GM18870 (cell line): ENCODE results near the gene SBDS.
"Not testable (repeated sequence)": the region's sequence is repeated elsewhere in the genome, so short reads cannot be mapped to it uniquely, and the experiment has no call there.

Experiments used
- ATAC-seq: cut with Tn5 transposase; IDR thresholded peaks from one replicate; pipeline ENCODE4 v1.9.1; 2021; ENCODE audit warnings: moderate library complexity; ENCODE audit not compliant: unreplicated experiment

Gene SBDS

DNA sequence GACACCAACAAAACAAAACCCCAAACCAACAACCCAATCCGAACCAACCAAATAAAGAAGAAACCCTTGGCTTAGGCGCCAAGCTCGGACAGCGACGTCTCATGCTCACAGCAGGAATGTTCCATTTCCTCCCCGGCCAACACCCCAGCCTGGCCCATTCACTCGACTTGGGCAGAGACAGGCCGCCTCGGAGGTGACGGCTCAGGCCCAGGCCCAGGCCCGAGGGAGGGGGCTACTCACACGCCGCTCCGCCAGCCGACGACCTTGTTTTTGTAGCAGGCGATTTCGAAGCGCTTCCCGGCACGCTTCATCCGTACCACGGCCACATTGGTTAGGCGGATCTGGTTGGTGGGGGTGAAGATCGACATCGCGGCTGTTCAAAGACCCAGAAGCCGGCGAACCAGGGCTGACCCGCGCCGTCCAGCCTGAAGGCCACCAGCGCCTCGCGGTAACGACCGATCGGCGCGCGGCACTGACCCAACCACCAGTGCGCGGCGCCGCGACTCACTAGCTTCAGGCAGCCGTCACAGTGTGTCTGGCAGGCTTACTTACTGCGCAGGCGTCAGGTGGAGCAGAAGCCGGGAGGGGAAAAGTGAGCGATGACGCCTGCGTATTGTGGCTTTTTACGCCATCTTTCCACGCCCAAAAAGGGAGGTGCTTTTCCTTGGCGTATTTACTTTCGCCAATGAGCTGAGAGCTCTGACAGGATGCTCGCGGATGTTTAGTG lies at the start of gene SBDS:
Gene SBDS (minus strand): TSS at position 537 of the 727 bp plus-strand sequence. CDS start 169 bp downstream, at position 368.
- ATAC-seq: peak; percentile 62

DNA sequence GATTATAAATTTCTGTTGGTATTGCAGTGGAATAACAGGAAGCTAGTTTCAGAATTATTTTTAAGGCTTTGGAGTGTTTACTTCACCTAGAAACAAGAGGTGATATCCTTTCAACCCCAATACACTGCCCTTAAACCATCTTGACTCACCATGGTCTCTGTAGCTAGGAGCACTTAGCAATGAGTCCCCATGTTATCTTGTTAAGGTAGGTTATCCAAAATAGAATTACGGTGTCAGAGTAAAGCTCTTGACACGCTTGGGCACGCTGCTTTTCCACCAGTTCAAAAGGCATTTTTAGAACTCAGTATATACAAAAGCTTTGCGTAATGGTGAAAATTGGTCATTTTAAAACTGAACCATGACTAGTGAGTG lies 48.2 kb upstream of the SBDS start:
- not testable (repeated sequence) for ATAC-seq

DNA sequence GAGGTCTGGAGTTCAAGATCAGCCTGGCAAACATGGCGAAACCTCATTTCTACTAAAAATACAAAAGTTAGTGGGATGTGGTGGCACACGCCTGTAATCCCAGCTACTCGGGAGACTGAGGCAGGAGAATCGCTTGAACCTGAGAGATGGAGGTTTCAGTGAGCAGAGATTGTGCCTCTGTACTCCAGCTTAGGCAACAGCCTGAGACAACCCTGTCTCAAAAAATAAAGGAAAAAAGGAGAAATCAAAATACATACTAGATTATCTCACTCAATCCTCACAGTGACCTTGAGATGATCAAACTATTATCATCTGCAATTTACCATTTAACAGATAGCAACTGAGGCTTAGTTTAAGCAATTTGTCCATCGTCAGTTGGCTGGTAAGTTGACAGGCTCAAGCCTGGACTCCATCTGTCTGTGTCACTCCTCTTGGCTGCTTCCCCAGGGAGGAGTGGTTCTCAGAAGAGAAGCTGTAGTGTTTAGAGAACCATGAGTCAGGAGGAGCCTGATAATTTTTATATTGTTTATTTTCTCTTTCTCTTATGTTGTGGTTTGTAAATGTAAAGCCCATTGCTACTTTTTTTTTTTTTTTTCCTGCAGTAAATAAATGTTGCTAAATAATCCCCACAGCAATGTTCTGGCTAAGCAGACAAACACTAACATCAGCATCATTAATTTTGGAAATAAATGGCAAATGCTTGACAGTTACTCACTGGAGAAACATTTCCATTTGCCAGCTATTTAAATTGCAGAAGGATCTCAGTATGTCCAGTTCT lies 47.6 kb upstream of the SBDS start:
- ATAC-seq: not testable (repeated sequence)

DNA sequence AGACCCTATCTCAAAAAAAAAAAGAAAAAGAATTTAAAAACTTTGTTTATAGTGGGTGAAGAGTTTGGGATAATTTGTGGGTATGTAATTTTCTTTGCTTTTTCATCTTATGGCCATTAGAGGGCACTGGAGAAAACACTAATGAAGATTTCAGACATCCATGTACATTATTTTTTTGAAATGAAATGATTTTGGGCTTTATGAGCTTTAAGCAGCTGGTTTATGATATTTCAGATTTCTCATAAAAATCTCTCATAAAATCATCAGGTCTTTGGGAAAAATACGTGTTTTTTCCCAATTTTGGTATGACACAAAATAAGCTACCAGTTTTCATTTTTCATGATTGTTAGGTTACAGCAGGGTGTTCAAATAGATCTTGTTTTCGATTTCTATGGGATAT lies 45.4 kb upstream of the SBDS start:
- not testable (repeated sequence) for ATAC-seq

DNA sequence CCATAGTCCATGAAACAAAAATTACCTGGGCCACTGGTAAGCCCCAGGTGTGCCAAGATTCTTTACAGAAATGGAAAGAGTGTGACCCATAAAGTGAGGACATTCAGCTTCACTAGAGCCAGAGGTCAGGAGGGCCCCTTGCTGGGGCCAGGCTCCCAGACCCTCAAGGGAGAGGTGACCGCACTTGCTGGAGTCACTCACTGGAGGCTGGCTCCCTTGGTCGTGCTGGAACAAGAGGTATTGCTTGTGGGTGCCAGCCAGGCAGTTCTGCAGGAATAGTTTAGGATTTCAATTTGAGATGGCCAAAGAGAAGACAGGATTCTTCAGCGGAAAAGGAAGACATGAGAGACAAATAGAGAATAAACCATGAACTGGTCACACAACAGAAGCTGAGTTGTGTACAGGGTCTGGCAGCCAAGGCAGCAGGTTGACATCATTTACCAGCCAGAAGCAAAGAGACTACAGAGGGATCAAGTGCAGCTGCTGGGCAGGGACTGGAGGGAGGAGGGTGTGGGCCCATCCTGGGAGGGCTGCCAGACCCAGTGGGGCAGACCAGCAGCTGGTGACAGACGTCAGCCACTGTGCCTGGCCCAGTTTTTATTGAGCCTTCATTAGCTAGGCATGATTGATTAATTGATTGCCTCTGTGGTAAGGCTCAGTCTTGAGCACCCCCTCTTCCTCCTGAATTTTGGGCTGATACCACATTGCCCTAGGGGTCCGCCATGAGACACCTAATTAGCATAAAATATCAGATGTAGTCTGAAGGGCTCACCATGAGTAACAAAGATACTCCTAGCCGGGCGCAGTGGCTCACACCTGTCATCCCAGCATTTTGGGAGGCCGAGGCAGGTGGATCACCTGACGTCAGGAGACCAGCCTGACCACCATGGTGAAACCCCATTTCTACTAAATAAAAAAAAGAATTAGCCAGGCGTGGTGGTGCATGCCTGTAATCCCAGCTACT lies 41.3 kb upstream of the SBDS start:
- ATAC-seq: not testable (repeated sequence)

DNA sequence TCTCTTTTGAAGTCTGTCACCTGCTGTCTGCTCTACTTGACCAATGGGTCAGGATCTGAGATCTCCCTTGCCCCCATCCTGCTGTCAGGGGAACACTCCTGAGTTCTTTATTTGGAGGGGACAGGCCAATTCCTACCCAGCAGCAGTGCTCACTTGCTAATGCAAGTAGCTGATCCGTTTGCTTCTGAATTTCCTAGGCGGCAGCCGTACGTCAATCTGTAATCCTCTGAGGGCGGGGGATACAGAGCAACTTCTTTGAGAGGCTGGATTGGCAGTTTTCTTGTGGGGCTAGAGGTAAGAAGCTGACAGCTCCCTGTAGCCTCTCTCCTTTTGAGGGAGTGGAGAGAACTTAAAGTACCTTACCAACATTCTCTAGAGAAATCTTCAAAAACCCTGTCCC lies 37.9 kb upstream of the SBDS start:
- ATAC-seq: no peak

DNA sequence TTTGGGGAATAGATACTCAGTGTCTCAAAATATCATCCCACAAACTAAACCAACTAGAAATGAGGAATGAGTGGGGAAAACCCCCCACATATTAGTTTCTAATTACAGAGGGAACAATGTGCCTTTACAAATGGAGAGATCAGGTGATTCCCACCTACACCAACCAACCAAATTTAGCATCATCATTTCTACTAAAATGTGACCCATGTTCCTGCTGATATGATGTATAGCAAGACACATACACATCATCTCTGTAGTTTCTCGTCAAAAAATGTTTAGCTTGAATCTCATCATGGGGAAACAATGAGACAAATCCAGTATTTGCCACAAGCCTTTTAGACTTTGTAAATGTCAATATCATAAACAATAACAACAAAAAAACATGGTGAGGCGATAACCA lies 36.3 kb upstream of the SBDS start:
- ATAC-seq: not testable (repeated sequence)

DNA sequence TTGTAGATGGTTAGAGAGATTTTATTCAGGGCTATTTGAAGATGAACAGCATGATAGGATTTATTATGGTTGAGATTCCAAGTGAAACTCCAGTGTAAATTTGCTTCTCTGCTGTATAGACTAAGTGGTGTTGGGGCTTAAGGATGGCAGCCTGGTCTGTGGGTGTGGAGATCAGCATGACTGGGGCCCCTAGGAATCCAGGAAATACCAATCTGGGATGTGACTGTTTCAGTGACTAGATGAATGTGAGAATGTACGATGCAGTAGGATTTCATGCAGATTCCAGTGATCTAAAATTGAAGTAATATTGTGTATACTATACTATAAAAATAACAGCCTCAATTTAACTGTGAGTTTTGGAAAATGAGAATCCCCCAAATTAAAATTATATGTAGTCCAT lies 30.1 kb upstream of the SBDS start:
- not testable (repeated sequence) for ATAC-seq

DNA sequence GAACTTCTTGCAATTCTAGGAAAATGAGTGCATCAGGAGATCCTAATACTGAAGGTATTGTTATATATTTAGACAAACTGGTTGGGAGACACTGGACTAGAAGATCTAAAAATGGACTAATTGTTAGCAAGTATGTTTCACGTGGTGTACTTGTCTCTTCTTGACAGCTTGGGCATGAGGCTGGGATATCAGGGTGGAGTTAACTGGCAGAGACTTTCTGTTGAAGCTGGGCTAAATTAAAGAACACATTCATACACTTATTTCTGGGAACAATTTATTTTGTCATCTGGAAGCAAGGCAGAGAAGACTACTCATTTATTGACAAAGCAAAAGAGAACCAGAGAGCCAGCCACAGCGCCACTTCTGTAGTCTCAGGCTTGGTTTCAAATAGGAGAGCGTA lies 27.1 kb upstream of the SBDS start:
- ATAC-seq: no peak

DNA sequence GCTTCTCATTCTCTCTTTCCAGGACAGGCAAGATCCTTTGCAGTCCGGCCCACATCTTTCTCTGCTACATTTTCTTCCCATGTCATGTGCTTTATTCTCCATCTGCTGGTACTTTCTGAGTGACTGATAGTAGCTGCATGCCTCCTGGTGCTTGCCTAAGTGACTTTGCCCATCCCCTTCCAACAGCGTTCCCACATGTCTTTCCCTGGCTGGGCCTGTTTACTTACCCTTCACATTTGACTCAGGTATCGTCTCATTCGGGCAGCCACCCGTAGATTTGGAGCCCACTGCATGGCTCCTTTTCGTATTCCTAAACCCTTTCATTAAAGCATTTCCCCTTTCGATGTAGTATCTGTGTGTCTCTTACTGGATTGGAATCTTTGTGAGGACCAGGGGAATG lies 25.9 kb upstream of the SBDS start:
- no peak for ATAC-seq

DNA sequence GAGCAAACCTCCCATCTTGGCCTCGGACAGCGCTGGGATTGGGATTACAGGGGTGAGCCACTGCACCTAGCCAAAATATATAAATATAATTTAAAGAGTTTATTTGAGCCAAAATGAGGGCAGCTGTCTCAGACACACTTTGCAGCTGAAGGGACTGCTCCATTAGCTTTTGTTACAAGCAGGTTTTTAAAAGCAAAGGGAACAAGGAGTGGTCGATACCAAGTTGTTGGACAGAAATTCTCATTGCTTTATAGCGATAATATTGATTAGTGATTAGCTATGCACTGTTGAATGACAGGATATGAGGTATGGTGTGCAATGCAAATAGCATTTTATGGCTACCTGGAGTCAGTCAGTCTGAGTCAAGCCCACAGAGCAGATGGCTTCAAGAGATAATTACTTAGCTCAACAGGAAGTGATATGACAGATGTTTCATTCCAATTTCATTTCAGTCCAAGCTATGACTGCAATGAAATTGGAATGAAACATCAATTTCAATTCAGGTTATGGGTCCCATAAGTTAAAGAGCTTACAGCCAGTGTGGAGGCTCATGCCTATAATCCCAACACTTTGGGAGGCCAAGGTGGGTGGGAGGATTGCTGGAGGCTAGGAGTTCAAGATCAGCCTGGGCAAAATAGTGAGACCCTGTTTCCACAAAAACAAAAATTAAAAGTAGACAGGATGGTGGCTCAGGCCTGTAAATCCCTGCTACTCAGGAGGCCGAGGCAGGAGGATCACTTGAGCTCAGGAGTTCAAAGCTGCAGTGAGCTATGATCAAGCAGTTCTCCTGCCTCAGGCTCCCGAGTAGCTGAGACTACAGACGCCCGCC lies 24.4 kb upstream of the SBDS start:
- ATAC-seq: no peak

DNA sequence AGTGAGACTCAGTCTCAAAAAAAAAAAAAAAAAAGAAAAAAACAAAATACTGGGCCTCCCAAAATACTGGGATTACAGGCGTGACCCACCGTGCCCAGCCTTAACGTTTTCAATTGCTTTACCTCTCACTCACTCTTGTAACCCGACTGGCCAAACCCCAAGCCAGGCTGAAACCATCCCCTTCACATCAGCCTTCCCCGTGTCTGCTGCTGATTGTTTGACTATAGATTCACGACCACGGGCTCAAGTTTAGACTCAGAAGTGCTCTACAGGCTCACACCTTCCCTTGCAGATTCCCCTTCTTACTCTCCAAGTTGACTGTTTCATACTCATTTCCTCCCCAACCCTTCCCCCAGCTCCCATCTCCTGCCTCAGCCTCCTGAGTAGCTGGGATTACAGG lies 23.6 kb upstream of the SBDS start:
- no peak for ATAC-seq

DNA sequence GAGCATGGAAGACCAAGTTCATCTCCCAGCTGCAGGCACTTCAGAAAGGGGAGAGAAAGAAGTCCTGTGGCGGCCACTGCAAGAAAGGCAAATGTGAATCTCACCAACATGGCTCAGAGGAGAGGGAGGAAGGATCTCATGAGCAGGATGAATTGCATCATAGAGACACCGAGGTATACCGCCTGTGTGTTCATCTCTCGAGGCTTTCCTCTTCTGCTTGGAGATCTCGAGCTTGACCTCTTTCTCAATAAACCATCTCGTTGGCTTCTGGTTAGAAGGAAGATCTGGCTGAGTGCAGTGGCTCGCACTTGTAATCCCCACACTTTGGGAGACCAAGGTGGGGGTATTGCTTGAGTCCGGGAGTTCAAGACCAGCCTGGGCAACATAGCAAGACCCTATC lies 22.6 kb upstream of the SBDS start:
- ATAC-seq: not testable (repeated sequence)

DNA sequence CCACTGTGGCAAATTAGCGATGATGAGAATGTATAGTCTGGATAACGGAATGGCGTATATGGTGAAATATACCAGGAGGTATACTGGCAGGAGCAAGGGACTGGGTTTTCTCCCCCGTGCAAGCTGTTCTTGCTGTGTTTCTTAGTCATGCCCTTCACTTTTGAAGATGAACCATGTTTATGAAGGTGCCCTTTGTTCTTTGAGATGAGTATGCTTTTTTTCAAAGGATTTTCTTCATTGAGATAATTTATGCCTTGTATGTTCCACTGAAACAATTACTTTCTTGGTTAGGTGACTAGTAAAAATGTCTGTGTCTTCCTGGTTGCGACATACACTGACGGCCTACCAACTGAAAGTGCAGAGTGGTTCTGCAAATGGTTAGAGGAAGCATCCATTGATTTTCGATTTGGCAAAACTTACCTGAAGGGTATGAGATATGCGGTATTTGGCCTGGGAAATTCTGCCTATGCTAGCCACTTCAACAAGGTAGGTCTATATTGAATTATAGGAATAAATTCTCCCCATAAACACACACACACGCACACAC lies 18.8 kb upstream of the SBDS start:
- ATAC-seq: not testable (repeated sequence)

DNA sequence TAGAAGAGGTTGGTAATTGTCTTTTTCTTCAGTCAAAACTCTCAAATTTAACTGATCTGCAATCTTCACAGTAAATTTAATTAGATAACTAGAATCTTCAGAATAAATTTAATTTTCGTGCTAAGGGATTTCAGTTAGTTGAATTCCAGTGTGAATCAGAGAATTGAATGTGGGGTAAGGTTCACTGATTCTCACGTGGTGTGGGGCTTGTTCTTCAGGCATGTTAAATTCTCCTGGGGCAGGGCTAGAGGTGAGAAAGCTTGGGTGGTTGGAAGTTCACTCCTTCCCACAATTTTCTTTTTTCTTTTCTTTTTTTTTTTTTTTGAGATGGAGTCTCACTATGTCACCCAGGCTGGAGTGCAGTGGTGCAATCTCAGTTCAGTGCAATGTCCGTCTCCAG lies 14.3 kb upstream of the SBDS start:
- ATAC-seq: not testable (repeated sequence)

DNA sequence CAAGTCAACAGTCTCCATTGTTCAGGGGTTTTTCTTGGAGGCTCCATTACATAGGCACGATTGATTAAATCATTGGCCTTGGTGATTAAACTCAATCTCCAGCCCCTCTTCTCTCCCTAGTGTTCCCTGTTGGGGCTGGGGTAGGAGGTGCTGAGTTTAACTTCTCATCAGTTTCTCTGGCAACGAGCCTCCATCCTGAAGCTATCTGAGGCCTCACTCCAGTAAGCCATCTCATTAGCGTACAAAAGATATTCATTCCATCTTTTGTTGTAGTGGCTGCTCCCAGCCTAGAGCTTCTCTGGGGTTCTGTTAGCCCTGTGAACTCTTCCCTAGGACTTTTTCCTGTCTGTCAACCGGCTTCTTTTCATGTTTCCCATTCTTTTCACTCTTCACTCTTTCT lies 12.9 kb upstream of the SBDS start:
- no peak for ATAC-seq

DNA sequence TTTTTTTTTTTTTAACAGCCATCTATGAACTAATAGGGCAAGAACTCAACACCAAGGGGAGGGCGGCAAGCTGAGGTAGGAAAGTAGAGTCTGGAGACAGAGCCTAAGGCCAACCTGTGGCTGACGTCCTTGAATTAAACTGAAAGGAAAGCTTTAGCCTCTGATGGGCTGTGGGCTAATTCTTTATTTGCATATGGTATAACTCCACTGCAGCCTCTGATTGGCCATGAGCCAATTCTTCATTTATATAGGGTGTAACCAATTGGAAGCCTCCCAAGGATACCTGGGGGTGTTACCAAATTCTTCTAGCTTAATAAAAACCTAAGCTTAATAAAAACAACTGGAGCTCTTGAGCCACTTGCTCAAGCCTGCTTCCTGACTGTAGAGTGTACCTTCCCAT lies 11.6 kb upstream of the SBDS start:
- ATAC-seq: no peak

DNA sequence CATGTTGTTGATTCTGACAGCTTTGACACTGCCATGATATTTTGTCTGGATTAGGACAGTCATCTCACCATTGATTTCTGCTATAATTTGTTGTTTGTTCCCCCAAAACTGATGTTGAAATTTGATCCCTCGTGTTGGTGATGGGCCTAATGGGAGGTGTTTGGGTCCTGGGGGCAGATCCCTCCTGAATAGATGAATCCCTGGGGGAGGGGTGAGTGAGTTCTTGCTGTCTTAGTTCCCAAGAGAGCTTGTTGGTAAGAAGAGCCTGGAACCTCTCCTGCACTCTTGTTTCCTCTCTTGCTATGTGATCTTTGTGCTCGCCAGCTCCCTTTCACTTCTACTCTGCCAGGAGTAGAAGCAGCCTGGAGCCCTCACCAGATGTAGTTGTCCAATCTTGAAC lies 8.8 kb upstream of the SBDS start:
- not testable (repeated sequence) for ATAC-seq

DNA sequence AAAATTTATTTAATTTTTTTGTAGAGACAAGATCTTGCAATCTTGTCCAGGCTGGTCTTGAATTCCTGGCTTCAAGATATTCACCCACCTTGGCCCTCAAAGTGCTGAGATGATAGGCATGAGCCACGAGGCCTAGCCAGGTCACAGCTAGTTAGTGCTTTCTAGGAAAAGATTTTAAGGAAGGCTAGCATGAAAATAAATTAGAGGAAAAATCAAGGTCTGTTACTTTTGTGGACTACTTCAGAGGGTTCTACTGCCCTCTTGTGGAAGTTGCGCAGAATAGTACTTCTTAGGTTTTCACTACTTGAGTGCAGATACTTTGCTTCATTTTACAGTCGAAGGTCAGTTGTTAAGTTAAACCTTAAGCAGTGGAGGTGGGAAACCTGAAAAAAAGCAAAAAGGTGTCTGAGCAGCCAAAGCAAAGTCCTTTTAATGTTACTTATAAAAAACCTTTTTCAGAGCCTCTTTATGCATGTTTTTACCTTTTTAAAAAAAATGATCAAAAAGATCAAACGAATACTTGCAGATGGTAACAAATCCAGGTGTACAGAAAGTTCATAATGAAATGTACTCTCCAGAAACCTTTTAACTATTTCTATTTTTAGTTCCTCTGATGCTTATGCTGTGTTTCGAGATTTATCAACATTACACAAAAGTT lies 5.3 kb upstream of the SBDS start:
- not testable (repeated sequence) for ATAC-seq
